Parathyroid adenoma (tissue), 2 donors: ENCODE data around the gene NAV1.
"Not testable (repeated sequence)": the region's sequence is repeated elsewhere in the genome, so short reads cannot be mapped to it uniquely, and the experiment has no call there.

Experiments used
- H2AFZ ChIP-seq: fragments of 300-600 bp; sonication (generic); one replicate; pipeline ENCODE4 v1.7.0; 2017; ENCODE audit warnings: antibody characterized with exemption, mild to moderate bottlenecking
- H3K27ac ChIP-seq: fragments of 300-600 bp; sonication (generic); one replicate; pipeline ENCODE4 v1.7.0; 2017
- H3K27me3 ChIP-seq: fragments of 300-600 bp; sonication (generic); one replicate; pipeline ENCODE4 v1.7.0; 2017; ENCODE audit warnings: low read length; ENCODE audit not compliant: control insufficient read depth, insufficient read depth
- H3K36me3 ChIP-seq: fragments of 300-600 bp; sonication (generic); one replicate; pipeline ENCODE4 v1.7.0; 2017; ENCODE audit warnings: low read length; ENCODE audit not compliant: control insufficient read depth, insufficient read depth
- H3K4me1 ChIP-seq: fragments of 300-600 bp; sonication (generic); one replicate; pipeline ENCODE4 v1.7.0; 2017; ENCODE audit warnings: control low read depth
- H3K4me2 ChIP-seq: fragments of 300-600 bp; sonication (generic); one replicate; pipeline ENCODE4 v1.7.0; 2017; ENCODE audit warnings: low read length
- H3K4me3 ChIP-seq: fragments of 300-600 bp; sonication (generic); one replicate; pipeline ENCODE4 v1.7.0; 2017; ENCODE audit warnings: low read depth, low read length
- H3K79me2 ChIP-seq: fragments of 300-600 bp; sonication (generic); one replicate; pipeline ENCODE4 v1.7.0; 2017; ENCODE audit warnings: control low read depth
- H3K9ac ChIP-seq: fragments of 300-600 bp; sonication (generic); one replicate; pipeline ENCODE4 v1.7.0; 2017; ENCODE audit warnings: mild to moderate bottlenecking
- H3K9me3 ChIP-seq: fragments of 300-600 bp; sonication (generic); one replicate; pipeline ENCODE4 v1.7.0; 2017; ENCODE audit warnings: low read length; ENCODE audit not compliant: control insufficient read depth
- TF ChIP-seq, protein P1 (sequence below): fragments of 300-600 bp; sonication (generic); IDR thresholded peaks from one replicate; pipeline ENCODE4 v1.7.0; 2017; ENCODE audit warnings: antibody characterized with exemption, mild to moderate bottlenecking
- donor health status: primary hyperparathyroidism.

NAV1 gene

GRCh38 chr1:201573923-201574322 lies 35.0 kb downstream of the NAV1 start:
- Histone ChIP-seq H3K27me3 (no peaks in the 10 kb centered on the region), H3K9ac (no peak overlapping the region), H3K4me2 (no peak overlapping the region), H2AFZ (no peak overlapping the region), H3K27ac (no peak overlapping the region), H3K4me3 (no peak overlapping the region), H3K36me3 (no peaks in the 10 kb centered on the region), H3K9me3 (no peaks in the 10 kb centered on the region), H3K4me1 (no peaks in the 10 kb centered on the region), H3K79me2 (peaks cover 13% of the 10 kb centered on the region)
- TF ChIP-seq, protein P1, sequence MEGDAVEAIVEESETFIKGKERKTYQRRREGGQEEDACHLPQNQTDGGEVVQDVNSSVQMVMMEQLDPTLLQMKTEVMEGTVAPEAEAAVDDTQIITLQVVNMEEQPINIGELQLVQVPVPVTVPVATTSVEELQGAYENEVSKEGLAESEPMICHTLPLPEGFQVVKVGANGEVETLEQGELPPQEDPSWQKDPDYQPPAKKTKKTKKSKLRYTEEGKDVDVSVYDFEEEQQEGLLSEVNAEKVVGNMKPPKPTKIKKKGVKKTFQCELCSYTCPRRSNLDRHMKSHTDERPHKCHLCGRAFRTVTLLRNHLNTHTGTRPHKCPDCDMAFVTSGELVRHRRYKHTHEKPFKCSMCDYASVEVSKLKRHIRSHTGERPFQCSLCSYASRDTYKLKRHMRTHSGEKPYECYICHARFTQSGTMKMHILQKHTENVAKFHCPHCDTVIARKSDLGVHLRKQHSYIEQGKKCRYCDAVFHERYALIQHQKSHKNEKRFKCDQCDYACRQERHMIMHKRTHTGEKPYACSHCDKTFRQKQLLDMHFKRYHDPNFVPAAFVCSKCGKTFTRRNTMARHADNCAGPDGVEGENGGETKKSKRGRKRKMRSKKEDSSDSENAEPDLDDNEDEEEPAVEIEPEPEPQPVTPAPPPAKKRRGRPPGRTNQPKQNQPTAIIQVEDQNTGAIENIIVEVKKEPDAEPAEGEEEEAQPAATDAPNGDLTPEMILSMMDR: no peak

GRCh38 chr1:201575912-201576311 lies 37.0 kb downstream of the NAV1 start:
- TF ChIP-seq, protein P1: no peak
- Histone ChIP-seq H3K9ac (no peak overlapping the region), H3K79me2 (peaks cover 9% of the 10 kb centered on the region), H3K27me3 (no peaks in the 10 kb centered on the region), H3K4me2 (no peak overlapping the region), H3K9me3 (no peaks in the 10 kb centered on the region), H3K27ac (no peak overlapping the region), H2AFZ (no peak overlapping the region), H3K36me3 (no peaks in the 10 kb centered on the region), H3K4me3 (no peak overlapping the region), H3K4me1 (no peaks in the 10 kb centered on the region)

GRCh38 chr1:201576914-201577313 lies 38.0 kb downstream of the NAV1 start:
- no peak overlapping the region for H3K4me2 ChIP-seq
- H3K9ac ChIP-seq: no peak overlapping the region
- no peaks in the 10 kb centered on the region for H3K4me1 ChIP-seq
- H3K36me3 ChIP-seq: no peaks in the 10 kb centered on the region
- H3K9me3 ChIP-seq: no peaks in the 10 kb centered on the region
- no peak overlapping the region for H3K4me3 ChIP-seq
- TF ChIP-seq, protein P1: no peak
- H2AFZ ChIP-seq: no peak overlapping the region
- no peak overlapping the region for H3K27ac ChIP-seq
- peaks cover 8% of the 10 kb centered on the region for H3K79me2 ChIP-seq
- no peaks in the 10 kb centered on the region for H3K27me3 ChIP-seq

- Histone ChIP-seq H3K4me3 (no peak overlapping the region), H3K9ac (no peak overlapping the region), H3K4me1 (no peaks in the 10 kb centered on the region), H2AFZ (no peak overlapping the region), H3K36me3 (no peaks in the 10 kb centered on the region), H3K4me2 (no peak overlapping the region), H3K79me2 (peaks cover 5% of the 10 kb centered on the region), H3K9me3 (no peaks in the 10 kb centered on the region), H3K27me3 (no peaks in the 10 kb centered on the region), H3K27ac (no peak overlapping the region)
- TF ChIP-seq, protein P1: no peak
Observed at GRCh38 chr1:201578008-201578888, 39.3 kb downstream of the NAV1 start.

DNA sequence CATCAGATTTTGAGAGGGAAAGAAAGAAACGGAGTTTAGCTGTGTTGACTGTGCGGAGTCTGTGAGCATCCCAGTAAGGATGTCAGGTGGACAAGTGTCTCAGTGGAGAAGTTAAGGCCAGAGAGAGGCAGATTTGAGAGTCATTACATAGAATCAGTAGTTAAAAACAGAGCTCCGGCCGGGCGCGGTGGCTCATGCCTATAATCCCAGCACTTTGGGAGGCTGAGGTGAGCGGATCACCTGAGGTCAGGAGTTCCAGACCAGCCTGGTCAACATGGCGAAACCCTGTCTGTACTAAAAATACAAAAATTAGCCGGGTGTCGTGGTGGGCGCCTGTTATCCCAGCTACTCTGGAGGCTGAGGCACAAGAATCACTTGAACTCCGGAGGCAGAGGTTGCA lies 42.4 kb downstream of the NAV1 start:
- not testable (repeated sequence) for H3K9me3 ChIP-seq, H3K4me1 ChIP-seq, H3K4me2 ChIP-seq, H3K27me3 ChIP-seq, H3K4me3 ChIP-seq, H3K9ac ChIP-seq, H3K79me2 ChIP-seq, H3K27ac ChIP-seq, H2AFZ ChIP-seq, H3K36me3 ChIP-seq
